Osteoblast (primary cell): Measurements from ENCODE around the gene HSPA5. TPM values are rescaled to one million over a fixed set of nuclear protein-coding genes. Genes with fewer than 3 reads are reported as not detected.

ENCODE experiments used
- DNase-seq: peaks from one replicate; pipeline ENCODE4 v3.0.0; 2011; ENCODE audit warnings: low spot score, mixed read lengths; ENCODE audit not compliant: insufficient read length; ENCODE audit errors: missing footprints
- H2AFZ ChIP-seq: 2 replicates; pipeline ENCODE4 v1.6.0; 2011; ENCODE audit warnings: mild to moderate bottlenecking, low read length
- H3K27ac ChIP-seq: 2 replicates; pipeline ENCODE4 v1.5.1; 2011; ENCODE audit warnings: mild to moderate bottlenecking, low read depth, low read length, moderate library complexity
- H3K27me3 ChIP-seq: 2 replicates; pipeline ENCODE4 v1.6.0; 2012; ENCODE audit warnings: mild to moderate bottlenecking, control low read depth, inconsistent platforms, low read length, moderate library complexity; ENCODE audit not compliant: insufficient read depth
- H3K36me3 ChIP-seq: 2 replicates; pipeline ENCODE4 v1.5.1; 2011; ENCODE audit warnings: mild to moderate bottlenecking, low read length, control low read depth, moderate library complexity; ENCODE audit not compliant: insufficient read depth
- H3K4me1 ChIP-seq: 2 replicates; pipeline ENCODE4 v1.5.1; 2011; ENCODE audit warnings: mild to moderate bottlenecking, low read length, control low read depth, moderate library complexity; ENCODE audit not compliant: insufficient read depth
- H3K4me2 ChIP-seq: 2 replicates; pipeline ENCODE4 v1.6.0; 2011; ENCODE audit warnings: mild to moderate bottlenecking, low read length; ENCODE audit not compliant: insufficient read depth
- H3K4me3 ChIP-seq: fragments of 200-600 bp; sonication (generic); 3 replicates; pipeline ENCODE4 v1.5.1; 2012; ENCODE audit warnings: mild to moderate bottlenecking, low read length, inconsistent platforms; ENCODE audit not compliant: insufficient read depth
- H3K79me2 ChIP-seq: 2 replicates; pipeline ENCODE4 v1.6.0; 2012; ENCODE audit warnings: mild to moderate bottlenecking, low read length, control low read depth, inconsistent platforms; ENCODE audit not compliant: insufficient read depth
- H3K9me3 ChIP-seq: 2 replicates; pipeline ENCODE4 v1.5.1; 2011; ENCODE audit warnings: low read depth, low read length, control low read depth
- H4K20me1 ChIP-seq: 2 replicates; pipeline ENCODE4 v1.6.0; 2012; ENCODE audit warnings: mild to moderate bottlenecking, low read length, control low read depth; ENCODE audit not compliant: insufficient read depth
- total RNA-seq: library from RNA; depleted of rRNA; stranded (reverse); fragments of >200 nt; gene quantifications from 2 replicates; pipeline ENCODE4 v1.2.3, GENCODE V29; 2012
- TF ChIP-seq, protein P1 (sequence below): IDR thresholded peaks from 2 replicates; pipeline ENCODE4 v1.5.1; 2011; ENCODE audit warnings: mild to moderate bottlenecking, low read depth, low read length, moderate library complexity; ENCODE audit errors: extremely low read depth

Gene HSPA5
- total RNA-seq, 1 donor = 121 TPM

DNA sequence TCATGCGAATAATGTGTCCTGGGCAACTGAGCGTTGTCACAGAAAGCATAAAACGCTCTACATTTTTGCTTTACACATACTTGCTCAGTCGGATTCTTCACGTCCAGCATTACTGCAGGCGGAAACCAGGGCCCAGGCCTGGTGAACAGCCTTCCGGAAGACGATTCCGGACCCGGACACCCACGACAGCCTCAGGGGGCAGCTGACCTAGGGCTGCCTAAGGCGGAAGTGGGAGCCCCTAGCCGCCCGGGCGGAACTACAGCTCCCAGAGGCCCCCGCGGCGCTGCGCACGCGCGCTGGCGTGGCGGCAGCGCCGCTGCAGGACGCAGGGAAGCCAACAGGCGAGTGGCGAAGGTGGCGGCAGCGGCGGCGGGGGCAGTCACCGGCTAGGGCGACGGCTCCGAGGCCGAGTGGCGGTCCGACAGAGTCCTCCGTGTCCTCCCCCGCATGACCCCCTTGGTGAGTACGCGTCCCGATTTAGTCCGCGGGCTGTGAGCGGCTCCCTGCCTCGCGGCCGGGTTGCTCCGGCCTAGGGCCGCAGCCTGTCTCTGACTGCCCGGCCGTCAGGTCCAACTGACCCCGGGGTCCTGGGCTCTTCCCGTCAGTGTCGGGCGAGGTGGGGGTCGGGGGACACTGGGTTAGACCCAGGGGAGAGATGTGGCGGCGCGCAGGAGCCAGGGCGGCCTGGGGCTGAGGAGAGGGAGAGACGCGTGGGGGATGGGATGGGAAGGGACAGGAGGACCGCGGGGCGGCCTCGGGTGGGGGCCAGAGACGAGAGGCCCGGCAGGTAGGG lies 20.6 kb upstream of the HSPA5 start, which contains the start of gene GAPVD1:
Gene GAPVD1 (plus strand): TSS at position 326 of the 793 bp plus-strand sequence. CDS start 37,096 bp downstream, outside the sequence.
- DNase-seq = peak; percentile 99
- H3K79me2 ChIP-seq = peaks cover 47% of the 10 kb centered on the region
- H4K20me1 ChIP-seq = peaks cover 17% of the 10 kb centered on the region
- peak within 1 kb of the TSS; percentile 90 for H2AFZ ChIP-seq
- H3K4me3 ChIP-seq = peak within 1 kb of the TSS; percentile 100
- no peaks in the 10 kb centered on the region for H3K9me3 ChIP-seq
- peaks cover 9% of the 10 kb centered on the region for H3K36me3 ChIP-seq
- peak within 1 kb of the TSS; percentile 94 for H3K4me2 ChIP-seq
- peak within 1 kb of the TSS; percentile 34 for H3K27ac ChIP-seq
- peaks cover 5% of the 10 kb centered on the region for H3K4me1 ChIP-seq
- H3K27me3 ChIP-seq = no peaks in the 10 kb centered on the region
- TF ChIP-seq, protein P1, sequence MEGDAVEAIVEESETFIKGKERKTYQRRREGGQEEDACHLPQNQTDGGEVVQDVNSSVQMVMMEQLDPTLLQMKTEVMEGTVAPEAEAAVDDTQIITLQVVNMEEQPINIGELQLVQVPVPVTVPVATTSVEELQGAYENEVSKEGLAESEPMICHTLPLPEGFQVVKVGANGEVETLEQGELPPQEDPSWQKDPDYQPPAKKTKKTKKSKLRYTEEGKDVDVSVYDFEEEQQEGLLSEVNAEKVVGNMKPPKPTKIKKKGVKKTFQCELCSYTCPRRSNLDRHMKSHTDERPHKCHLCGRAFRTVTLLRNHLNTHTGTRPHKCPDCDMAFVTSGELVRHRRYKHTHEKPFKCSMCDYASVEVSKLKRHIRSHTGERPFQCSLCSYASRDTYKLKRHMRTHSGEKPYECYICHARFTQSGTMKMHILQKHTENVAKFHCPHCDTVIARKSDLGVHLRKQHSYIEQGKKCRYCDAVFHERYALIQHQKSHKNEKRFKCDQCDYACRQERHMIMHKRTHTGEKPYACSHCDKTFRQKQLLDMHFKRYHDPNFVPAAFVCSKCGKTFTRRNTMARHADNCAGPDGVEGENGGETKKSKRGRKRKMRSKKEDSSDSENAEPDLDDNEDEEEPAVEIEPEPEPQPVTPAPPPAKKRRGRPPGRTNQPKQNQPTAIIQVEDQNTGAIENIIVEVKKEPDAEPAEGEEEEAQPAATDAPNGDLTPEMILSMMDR = peak; percentile 39

DNA sequence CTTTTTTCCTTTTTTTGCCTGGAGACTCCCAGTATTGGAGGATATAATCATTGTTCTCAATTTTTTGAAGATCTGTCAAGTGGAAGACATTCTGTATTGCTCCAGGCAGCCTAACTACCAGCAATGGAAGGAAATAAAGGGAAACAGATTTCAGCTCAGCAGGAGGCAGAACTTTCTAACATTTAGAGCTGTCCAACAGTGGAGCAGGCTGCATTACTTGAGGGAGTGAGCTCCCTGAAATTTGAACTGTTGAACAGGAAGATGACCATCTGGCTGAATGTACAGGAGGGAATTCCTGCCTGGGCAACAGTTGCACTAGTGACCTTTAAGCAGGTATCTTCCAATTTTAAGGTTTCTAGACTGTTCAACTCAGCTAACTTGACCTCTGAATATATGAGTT lies 19.4 kb upstream of the HSPA5 start:
- Histone ChIP-seq H3K27me3 (no peaks in the 10 kb centered on the region), H4K20me1 (peaks cover 17% of the 10 kb centered on the region), H3K27ac (no peak overlapping the region), H2AFZ (no peak overlapping the region), H3K9me3 (no peaks in the 10 kb centered on the region), H3K79me2 (peaks cover 39% of the 10 kb centered on the region), H3K36me3 (peaks cover 7% of the 10 kb centered on the region), H3K4me3 (no peak overlapping the region), H3K4me2 (no peak overlapping the region), H3K4me1 (peaks cover 5% of the 10 kb centered on the region)
- TF ChIP-seq, protein P1 = no peak
- peak; percentile 87 for DNase-seq

DNA sequence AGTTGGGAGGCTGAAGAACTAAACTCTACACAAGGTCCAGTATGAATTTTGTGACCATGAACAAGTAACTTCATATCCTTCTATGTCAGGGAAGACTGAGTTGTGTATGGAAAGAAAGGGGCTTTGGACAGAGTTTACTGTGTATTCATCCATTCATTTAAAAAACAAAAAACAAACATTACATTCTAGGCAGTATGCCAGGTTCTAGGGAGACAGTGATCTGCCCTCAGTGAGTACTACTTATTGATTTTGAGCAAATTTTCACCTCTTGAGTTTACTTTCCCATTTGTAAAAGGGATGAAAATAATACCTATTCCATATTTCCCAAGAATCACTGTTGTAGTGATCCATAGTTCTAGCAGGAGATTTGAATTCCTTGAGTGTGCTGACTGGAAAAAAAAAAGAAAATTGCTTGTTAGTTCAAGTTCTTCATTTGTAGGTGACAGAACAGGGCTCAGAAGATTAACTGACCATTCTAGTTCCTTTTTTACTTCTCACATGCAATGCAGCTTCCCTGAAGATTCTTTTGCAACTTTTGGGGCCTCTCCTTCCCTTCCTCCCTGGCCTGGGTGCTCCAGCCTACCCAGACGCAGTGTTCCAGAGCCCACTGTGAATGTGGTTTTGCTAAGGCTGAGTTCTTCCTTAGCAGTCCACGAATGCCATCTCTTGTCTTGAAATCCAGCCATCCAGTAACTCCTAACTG lies 17.8 kb upstream of the HSPA5 start:
- Histone ChIP-seq H3K27me3 (no peaks in the 10 kb centered on the region), H2AFZ (no peak overlapping the region), H3K27ac (no peak overlapping the region), H3K9me3 (no peaks in the 10 kb centered on the region), H3K79me2 (peaks cover 24% of the 10 kb centered on the region), H3K4me3 (no peak overlapping the region), H3K36me3 (peaks cover under 1% of the 10 kb centered on the region), H4K20me1 (peaks cover 15% of the 10 kb centered on the region), H3K4me1 (peaks cover 5% of the 10 kb centered on the region), H3K4me2 (no peak overlapping the region)
- TF ChIP-seq, protein P1 = no peak
- no peak for DNase-seq
